Heart right ventricle (tissue), 16 donors: ENCODE measurements around the gene ATP1A2. TPM values are rescaled to one million over a fixed set of nuclear protein-coding genes. Genes with fewer than 3 reads are reported as not detected.

Experiments
- ATAC-seq, 8 donors: fragments of 200-7000 bp; cut with Tn5 transposase; one replicate each; pipeline ENCODE4 v1.9.1; 2020; ENCODE audit warnings: mild to moderate bottlenecking in 8 of 8, moderate library complexity in 8 of 8, moderate number of reproducible peaks in 1 of 8
- DNase-seq, 2 donors: peaks; one replicate each; pipeline ENCODE4 v3.0.0-alpha.2; 2020
- H3K27ac ChIP-seq, 10 donors: fragments of 200-600 bp; sonication (generic) in 2 of 10; one replicate each; pipeline versions ENCODE4 v1.5.0 to v1.8.0; 2020 to 2022; ENCODE audit warnings: mild to moderate bottlenecking in 3 of 10
- H3K27me3 ChIP-seq, 7 donors: fragments of 200-600 bp; one replicate each; pipeline ENCODE4 v1.8.0; 2021 to 2022; ENCODE audit warnings: mild to moderate bottlenecking in 2 of 7
- H3K36me3 ChIP-seq, 9 donors: fragments of 200-600 bp; sonication (generic) in 1 of 9; one replicate each; pipeline versions ENCODE4 v1.5.0 to v1.8.0; 2020 to 2022; ENCODE audit warnings: mild to moderate bottlenecking in 2 of 9
- H3K4me1 ChIP-seq, 9 donors: fragments of 200-600 bp; sonication (generic) in 1 of 9; one replicate each; pipeline versions ENCODE4 v1.5.0 to v1.8.0; 2020 to 2022; ENCODE audit warnings: mild to moderate bottlenecking in 4 of 9
- H3K4me3 ChIP-seq, 10 donors: fragments of 200-600 bp; sonication (generic) in 2 of 10; one replicate each; pipeline versions ENCODE4 v1.5.0 to v1.8.0; 2020 to 2022; ENCODE audit warnings: mild to moderate bottlenecking in 7 of 10, moderate library complexity in 2 of 10
- H3K9me3 ChIP-seq, 11 donors: fragments of 200-600 bp in 10 of 11; sonication (generic) in 2 of 11; one replicate each; pipeline versions ENCODE4 v1.5.0 to v1.8.0; 2013 to 2022; ENCODE audit warnings: mild to moderate bottlenecking in 2 of 11, control low read depth in 1 of 11, moderate library complexity in 1 of 11
- WGBS, 2 donors: extraction: QIAGEN DNeasy Blood & Tissue Kit; methylation state at CpG; one replicate each; pipeline ENCODE4 v1.1.7; 2013; ENCODE audit warnings: inconsistent platforms in 1 of 2; 5-methylcytosine and 5-hydroxymethylcytosine counted together
- intact Hi-C, 10 donors: fragments of 100-400 bp; cut with DNase I; formaldehyde crosslinking; loops; one replicate each; pipeline versions ENCODE4 v1.11.1 to v1.14.2; 2022
- polyA plus RNA-seq, 2 donors: library from polyadenylated mRNA; stranded (reverse); fragments of 200-250 nt; gene quantifications; one replicate each; pipeline ENCODE4 v1.2.3, GENCODE V29; 2013
- total RNA-seq, 10 donors: library from RNA; stranded (reverse); fragmentation: NEBNext Ultra II Directional in 3 of 10; extraction: Animal tissue kit (Norgen Biotek cat#: 25700) in 3 of 10; gene quantifications; one replicate each; pipeline versions ENCODE4 v1.2.1 to v1.2.4, GENCODE V29; 2021 to 2023
- TF ChIP-seq, protein P1 (sequence below), 9 donors: fragments of 200-600 bp; sonication (generic) in 2 of 9; IDR thresholded peaks; one replicate each; pipeline versions ENCODE4 v1.5.0 to v1.8.0; 2021 to 2022; ENCODE audit warnings: antibody characterized with exemption in 9 of 9, mild to moderate bottlenecking in 5 of 9, moderate library complexity in 1 of 9
- donor health status: Arrhythmogenic right ventricular cardiomyopathy.
- donor health status: ischemic (EF 13 %, LVEDD 7.1; RV severe dilation, severe dysfunction).
- donor health status: healthy with polysubstance abuse.
- donor health status: DM: no; HTN: yes; CAD: no.
- donor health status: DM: no; HTN: no; CAD: no.
- donor health status: ischemic (EF 25% LVEDD 6.9; RV normal size, moderate dysfunction).
- donor health status: ischemic (EF 25% LVEDD 5.7; RV mildly dilated, moderate dysfunction).
- donor health status: healthy.
- donor health status: DM: yes; HTN: yes; CAD: no.
- donor health status: Ischemic cardiomyopathy.
- donor health status: ischemic (EF 35%, LVEDD 5.7; RV mildly dilated, moderate dysfunction).
- donor health status: nonischemic (EF 11% LVEDD 7.7; RV severe dilation, severe dysfunction).
- donor health status: DM: yes; HTN: yes; CAD: no.
- donor health status: PGD.
- donor health status: ischemic (EF 29% LVEDD 5.4; RV normal size, mild dysfunction).
- donor health status: nonischemic (EF 23%, LVEDD 6.1; RV moderate dilation, normal function).

Gene ATP1A2
- total and polyA plus RNA-seq, 12 donors: 14.2 to 342 (median 190) TPM

- Histone ChIP-seq H3K27me3 (peaks cover 0 to 35% (median 7%) of the 10 kb centered on the region in 7 donors), H3K4me3 (peak within 1 kb of the TSS; percentile 43 to 82 (median 60)), H3K36me3 (no peaks in the 10 kb centered on the region), H3K27ac (peak within 1 kb of the TSS in 1 of 10 donors; percentile 28), H3K9me3 (no peaks in the 10 kb centered on the region), H3K4me1 (peaks cover 0 to 15% (median 10%) of the 10 kb centered on the region in 9 donors)
- intact Hi-C loops: no loop called here
- peak in 3 of 8 donors; percentile 9 to 72 (median 10) for ATAC-seq
- TF ChIP-seq, protein P1, sequence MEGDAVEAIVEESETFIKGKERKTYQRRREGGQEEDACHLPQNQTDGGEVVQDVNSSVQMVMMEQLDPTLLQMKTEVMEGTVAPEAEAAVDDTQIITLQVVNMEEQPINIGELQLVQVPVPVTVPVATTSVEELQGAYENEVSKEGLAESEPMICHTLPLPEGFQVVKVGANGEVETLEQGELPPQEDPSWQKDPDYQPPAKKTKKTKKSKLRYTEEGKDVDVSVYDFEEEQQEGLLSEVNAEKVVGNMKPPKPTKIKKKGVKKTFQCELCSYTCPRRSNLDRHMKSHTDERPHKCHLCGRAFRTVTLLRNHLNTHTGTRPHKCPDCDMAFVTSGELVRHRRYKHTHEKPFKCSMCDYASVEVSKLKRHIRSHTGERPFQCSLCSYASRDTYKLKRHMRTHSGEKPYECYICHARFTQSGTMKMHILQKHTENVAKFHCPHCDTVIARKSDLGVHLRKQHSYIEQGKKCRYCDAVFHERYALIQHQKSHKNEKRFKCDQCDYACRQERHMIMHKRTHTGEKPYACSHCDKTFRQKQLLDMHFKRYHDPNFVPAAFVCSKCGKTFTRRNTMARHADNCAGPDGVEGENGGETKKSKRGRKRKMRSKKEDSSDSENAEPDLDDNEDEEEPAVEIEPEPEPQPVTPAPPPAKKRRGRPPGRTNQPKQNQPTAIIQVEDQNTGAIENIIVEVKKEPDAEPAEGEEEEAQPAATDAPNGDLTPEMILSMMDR (IDR thresholded peaks at IDR 0.05): no peak
- no peak for DNase-seq
- WGBS, 2 donors: 10 to 12% methylated on average over 32 of the region's 32 CpGs
Observed at GRCh38 chr1:160069460-160070231, 45.9 kb upstream of the ATP1A2 start, which contains the start of gene KCNJ10. KCNJ10 (minus strand) TSS chr1:160070160; CDS start chr1:160042532, 27,628 bp downstream.

DNA sequence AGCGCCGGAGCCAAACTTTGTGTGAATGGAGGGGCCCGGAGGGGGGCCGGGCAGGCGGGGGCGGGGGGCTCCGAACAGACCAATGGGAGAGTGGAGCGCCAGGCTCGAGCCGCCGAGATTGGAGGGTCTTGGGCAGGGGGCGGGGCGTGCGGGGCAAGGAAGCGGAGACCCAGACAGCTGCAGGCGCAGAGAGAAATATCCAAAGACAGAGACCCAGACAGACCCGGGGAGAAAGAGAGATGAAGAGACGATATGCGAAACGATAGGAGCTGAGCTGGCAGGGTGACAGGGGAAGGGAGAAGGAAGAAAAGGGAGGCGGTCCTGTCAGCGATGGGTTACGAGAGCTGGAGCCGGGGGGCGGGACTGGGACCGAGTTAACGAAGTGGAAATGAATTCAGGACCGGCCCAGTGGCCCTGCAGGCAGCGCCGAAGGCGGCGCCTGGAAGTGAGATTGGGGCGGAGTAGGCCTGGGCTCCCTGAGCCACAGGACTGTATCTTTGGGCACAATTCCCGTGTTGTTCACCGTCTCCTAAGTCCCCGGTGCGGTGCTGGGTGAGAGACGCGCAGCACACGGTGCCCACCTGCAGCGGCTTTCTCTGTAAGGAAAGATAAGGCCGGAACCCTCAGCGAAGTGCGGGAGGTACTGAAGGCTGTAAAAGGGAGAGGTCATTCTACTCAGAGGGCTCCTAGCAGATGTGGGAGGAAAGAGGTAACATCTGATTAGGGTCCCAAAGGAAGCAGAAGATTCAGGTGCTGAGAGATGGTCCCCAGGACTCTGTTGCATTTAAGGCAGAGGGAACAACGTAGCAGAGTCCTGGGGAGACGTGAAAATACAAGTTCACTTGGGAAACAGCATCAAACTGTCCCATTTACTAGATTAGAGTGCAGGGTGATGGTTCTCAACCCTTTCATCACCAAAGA lies 45.1 kb upstream of the ATP1A2 start:
- Histone ChIP-seq H3K27ac (peak overlapping the region in 1 of 10 donors; percentile 28), H3K4me1 (peaks cover 0 to 23% (median 10%) of the 10 kb centered on the region in 9 donors), H3K4me3 (peak overlapping the region; percentile 43 to 82 (median 60)), H3K27me3 (peaks cover 0 to 35% (median 7%) of the 10 kb centered on the region in 7 donors), H3K9me3 (no peaks in the 10 kb centered on the region), H3K36me3 (no peaks in the 10 kb centered on the region)
- 1% methylated on average over 45 to 46 of the region's 46 CpGs for WGBS, 2 donors
- intact Hi-C loops: no loop called here
- DNase-seq (peak; percentile 82), ATAC-seq (peak; percentile 87 to 97 (median 96))
- TF ChIP-seq, protein P1 (IDR thresholded peaks at IDR 0.05): no peak

DNA sequence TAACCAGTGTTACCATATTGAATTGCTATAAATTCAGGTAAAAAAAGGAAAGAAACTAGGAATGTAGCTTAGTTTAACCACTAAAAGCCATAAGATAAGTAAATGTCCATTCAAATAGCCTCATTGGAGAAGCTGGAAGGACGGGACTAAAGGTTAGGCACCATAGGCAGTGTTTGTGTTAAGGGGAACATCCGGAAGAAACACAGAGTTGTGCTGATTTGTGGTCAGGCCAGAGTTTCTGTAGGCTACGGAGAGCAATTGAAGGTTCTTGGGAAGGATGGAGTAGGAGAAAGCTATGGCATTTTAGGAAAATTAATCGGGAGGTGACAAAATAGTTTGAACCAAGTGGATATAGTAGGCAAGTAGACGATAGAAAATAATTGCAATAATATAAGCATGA lies 44.3 kb upstream of the ATP1A2 start:
- no peak for DNase-seq
- ATAC-seq: no peak
- Histone ChIP-seq H3K36me3 (no peaks in the 10 kb centered on the region), H3K27me3 (peaks cover 0 to 35% (median 14%) of the 10 kb centered on the region in 7 donors), H3K4me3 (no peak overlapping the region), H3K9me3 (no peaks in the 10 kb centered on the region), H3K27ac (no peak overlapping the region), H3K4me1 (peaks cover 0 to 28% (median 10%) of the 10 kb centered on the region in 9 donors)
- 85 to 89% methylated on average over 5 of the region's 5 CpGs for WGBS, 2 donors
- TF ChIP-seq, protein P1 (IDR thresholded peaks at IDR 0.05): no peak
- intact Hi-C loops: no loop called here

DNA sequence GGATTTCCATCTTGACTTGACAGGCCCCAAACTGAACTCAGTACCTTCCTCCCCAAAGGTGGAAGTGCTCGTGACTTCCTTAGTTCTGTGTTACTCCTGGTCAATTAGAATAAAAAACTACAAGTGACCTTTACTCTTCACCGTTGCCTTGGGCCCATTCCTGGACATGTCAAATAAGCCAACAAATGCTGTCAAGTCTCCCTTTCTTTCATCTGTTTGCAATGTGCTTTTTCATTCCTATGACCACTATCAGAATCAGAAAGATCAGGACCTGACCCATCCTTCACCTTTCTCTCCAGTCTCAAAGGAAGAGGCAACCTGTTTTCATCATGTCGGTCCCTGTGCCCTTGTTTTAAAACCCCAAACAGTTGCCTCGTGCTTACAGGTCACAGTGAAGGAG lies 40.7 kb upstream of the ATP1A2 start:
- Histone ChIP-seq H3K27ac (peak overlapping the region in 1 of 10 donors; percentile 78), H3K4me1 (peaks cover 0 to 46% (median 8%) of the 10 kb centered on the region in 9 donors), H3K27me3 (peaks cover 6 to 50% (median 45%) of the 10 kb centered on the region in 7 donors), H3K9me3 (no peaks in the 10 kb centered on the region), H3K36me3 (no peaks in the 10 kb centered on the region), H3K4me3 (no peak overlapping the region)
- ATAC-seq: no peak
- TF ChIP-seq, protein P1 (IDR thresholded peaks at IDR 0.05): no peak
- DNase-seq: no peak
- WGBS, 2 donors: 77 to 79% methylated on average over 4 of the region's 4 CpGs
- intact Hi-C loops: no loop called here
